PFSK-1 (cell line): Measurements from ENCODE around the gene BRMS1.
A peak's percentile ranks its signal among the peaks of the same experiment; 100 is the strongest.

Experiments
- FOXP2 ChIP-seq: optimal IDR thresholded peaks from 2 replicates; pipeline ENCODE3; 2011; ENCODE audit warnings: borderline replicate concordance, control low read depth, inconsistent platforms; ENCODE audit not compliant: insufficient read depth; ENCODE audit errors: extremely low read length, extremely low read depth
- POLR2AphosphoS5 ChIP-seq: IDR thresholded peaks from 2 replicates; pipeline ENCODE4 v1.6.1; 2012; ENCODE audit warnings: low read depth, mild to moderate bottlenecking, control low read depth, low read length, moderate library complexity
- SIN3A ChIP-seq: IDR thresholded peaks from 2 replicates; pipeline ENCODE4 v1.6.1; 2012; ENCODE audit warnings: mild to moderate bottlenecking, low read length, moderate library complexity, borderline replicate concordance; ENCODE audit not compliant: insufficient read depth
- TAF1 ChIP-seq: IDR thresholded peaks from 2 replicates; pipeline ENCODE4 v1.6.1; 2012; ENCODE audit warnings: low read length, control low read depth, borderline replicate concordance; ENCODE audit not compliant: insufficient read depth
- TF ChIP-seq, protein P1 (sequence below), 2 experiments: IDR thresholded peaks; 2 replicates each; pipeline versions ENCODE4 v1.6.1 to v1.8.0; 2011 to 2012; ENCODE audit warnings: low read depth in 2 of 2, low read length in 2 of 2, control low read depth in 1 of 2, inconsistent platforms in 1 of 2, mild to moderate bottlenecking in 1 of 2, moderate library complexity in 1 of 2; ENCODE audit not compliant: insufficient read depth in 1 of 2

Gene BRMS1

DNA sequence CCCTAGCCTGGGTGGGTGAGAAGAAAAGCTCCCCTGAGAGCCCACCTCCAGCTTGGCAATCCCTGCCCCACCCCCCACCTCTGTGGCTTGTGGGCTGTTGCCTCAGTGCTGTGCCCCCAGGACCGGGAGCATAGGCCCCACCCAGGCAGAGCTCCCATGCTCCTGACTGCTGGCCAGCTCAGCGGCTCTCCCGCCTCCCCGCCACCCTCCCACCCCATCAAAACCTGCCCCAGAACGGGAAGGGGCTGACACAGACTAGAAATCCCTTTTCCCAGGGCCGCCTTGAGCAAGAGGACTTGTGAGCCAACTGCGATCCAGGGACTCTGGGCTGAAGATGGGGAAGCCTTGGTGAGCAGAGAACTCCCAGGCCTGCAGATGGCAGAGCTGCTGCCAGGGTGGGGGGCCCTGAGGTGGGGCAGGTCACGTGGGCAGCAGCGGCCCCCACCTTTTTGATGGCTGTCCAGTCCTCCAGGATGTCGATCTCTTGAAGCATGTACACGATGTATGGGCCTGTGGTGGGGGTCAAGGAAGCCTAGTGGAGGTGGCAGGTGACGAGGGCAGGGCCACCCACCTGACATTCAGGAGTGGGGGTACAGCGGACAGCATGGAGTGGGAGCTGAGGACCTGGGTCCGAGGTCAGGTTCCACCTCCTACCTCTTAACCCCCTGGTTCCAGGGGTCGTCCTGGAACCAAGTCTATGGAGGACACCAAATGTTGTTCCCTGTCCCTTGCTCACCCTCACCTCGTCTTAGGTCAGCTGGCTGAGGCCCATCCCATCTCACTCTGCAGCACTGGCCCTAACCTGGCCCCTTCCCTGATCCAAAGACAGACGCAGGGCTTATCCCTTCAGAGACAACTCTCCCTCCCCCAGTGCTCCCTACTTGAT, 6.4 kb downstream of the BRMS1 start:
- TF ChIP-seq SIN3A = no peak
- TF ChIP-seq TAF1 = no peak
- TF ChIP-seq POLR2AphosphoS5 = no peak
- no peak for TF ChIP-seq FOXP2
- TF ChIP-seq, protein P1, sequence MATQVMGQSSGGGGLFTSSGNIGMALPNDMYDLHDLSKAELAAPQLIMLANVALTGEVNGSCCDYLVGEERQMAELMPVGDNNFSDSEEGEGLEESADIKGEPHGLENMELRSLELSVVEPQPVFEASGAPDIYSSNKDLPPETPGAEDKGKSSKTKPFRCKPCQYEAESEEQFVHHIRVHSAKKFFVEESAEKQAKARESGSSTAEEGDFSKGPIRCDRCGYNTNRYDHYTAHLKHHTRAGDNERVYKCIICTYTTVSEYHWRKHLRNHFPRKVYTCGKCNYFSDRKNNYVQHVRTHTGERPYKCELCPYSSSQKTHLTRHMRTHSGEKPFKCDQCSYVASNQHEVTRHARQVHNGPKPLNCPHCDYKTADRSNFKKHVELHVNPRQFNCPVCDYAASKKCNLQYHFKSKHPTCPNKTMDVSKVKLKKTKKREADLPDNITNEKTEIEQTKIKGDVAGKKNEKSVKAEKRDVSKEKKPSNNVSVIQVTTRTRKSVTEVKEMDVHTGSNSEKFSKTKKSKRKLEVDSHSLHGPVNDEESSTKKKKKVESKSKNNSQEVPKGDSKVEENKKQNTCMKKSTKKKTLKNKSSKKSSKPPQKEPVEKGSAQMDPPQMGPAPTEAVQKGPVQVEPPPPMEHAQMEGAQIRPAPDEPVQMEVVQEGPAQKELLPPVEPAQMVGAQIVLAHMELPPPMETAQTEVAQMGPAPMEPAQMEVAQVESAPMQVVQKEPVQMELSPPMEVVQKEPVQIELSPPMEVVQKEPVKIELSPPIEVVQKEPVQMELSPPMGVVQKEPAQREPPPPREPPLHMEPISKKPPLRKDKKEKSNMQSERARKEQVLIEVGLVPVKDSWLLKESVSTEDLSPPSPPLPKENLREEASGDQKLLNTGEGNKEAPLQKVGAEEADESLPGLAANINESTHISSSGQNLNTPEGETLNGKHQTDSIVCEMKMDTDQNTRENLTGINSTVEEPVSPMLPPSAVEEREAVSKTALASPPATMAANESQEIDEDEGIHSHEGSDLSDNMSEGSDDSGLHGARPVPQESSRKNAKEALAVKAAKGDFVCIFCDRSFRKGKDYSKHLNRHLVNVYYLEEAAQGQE (IDR thresholded peaks at IDR 0.05; ENCODE audit: insufficient read depth in 1 of 2, low read depth in 2 of 2, low read length in 2 of 2) = no peak

DNA sequence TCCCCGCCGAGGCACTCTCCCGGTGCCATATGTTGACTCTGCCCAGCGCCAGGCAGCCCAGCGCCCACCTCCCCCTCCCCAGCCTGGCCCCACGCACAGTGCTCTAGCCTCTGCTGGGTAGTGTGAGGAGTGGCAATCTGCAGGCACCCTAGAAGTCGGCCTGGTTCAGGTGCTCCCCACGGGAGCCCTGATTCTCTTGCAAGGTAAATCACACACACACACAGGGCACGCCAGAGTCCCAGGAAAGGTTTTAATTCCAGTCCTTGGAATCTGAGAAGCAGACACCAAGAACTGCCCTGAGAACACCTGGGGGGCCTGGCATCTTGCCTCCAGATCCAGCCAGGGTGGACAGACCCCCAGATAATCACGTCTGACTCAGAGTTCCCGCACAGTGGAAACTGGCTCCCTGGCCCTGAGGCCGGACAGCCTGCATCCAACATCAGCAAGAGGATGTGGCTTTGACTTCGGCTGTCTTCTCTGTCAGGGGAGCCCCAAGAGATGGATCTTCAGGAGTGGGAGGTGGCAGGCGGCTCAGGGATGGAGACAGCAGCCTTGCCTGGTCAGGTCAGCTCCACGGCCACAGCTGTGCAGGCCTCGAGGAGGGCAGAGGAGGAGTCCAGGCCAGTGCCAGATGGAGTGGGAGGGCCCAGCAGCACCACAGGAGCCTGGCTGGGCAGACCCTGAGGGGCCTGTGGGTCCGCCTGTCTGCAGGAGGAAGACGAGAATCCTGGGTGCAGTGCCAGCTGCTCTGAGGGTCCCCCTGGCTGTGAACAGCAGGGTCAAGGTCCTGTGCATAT, 7.6 kb downstream of the BRMS1 start:
- TF ChIP-seq POLR2AphosphoS5 (no peak), TAF1 (no peak)

DNA sequence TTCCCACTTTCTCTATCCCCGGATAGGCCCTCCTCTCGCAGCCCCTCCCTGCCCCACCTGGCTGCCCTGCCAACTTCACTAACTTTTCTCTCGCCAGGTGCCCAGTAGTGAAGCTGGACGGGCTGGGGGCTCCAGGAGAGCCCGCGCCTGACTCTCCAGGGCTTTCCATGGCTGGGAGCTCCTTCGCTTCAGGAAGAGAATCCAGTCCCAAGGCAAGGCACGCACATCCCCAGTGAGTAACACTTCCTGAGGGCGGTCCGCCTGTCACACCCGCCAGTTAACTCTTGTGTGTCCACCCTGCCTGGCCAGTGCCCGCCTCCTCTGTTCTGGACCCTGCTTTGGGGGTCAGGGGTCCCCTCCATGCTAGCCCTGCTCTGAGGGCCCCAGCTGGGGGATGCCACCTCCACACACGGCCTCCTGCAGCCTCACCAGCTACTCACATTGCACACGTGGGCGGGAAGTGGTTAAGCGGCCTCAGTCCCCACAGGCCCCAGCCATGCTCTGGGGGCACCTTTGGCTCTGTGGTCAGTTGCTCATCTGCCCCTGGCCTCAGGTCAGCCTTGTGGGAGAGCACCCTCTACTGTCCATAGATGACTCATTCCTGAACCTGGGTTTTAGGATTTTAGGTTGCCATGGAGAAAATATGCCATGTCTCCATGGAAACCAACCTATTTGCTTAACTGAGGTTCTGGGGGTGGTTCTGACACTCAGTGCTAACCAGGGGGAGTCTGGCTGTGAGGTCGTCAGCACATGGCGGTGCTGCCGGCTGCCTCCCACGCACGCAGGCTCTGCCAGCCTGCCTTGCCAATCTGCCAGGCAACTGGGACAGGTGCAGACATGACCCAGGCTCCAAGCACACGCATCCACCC, 8.4 kb downstream of the BRMS1 start, which contains the start of gene RIN1:
Gene RIN1 (minus strand): TSS at position 201 of the 869 bp plus-strand sequence. CDS start 32 bp downstream, at position 169.
- no peak for TF ChIP-seq TAF1
- TF ChIP-seq, protein P1 (IDR thresholded peaks at IDR 0.05; ENCODE audit: insufficient read depth in 1 of 2, low read depth in 2 of 2, low read length in 2 of 2) = peak in 1 of 2 experiments; percentile 11; a peak in 1 of 4 replicates

DNA sequence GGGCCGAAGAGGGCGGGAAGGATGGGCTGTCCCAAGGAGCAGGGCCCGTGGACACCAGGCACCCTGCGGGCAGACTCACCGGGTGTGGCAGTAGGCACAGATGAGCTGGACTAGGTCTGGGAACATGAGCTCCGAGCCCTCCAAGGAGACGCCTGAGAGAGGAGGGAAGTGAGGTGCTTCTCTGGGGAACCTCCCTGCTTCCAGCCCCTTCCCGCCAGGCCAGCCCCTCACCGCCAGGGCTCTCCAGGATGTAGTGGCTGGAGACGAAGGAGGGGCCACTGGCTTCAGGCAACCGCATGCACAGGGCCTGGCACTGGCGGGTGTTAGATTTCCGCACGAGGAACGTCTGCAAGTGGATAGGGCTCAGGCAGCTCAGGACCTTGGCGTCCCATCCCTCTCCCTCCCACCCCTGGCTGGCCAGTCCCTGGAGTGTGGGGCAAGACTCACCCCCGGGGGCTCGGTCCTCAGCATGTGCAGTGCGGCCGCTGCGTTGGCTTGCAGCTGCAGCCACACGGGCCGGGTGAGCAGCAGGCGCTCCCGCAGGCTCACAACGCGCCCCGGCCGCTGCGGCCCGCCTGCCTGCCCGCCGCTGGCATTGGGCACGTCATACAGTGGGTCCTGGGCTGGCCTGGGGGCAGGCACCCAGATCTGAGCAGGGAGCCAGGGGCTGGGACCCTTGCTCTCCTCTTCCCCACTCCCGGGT, 9.2 kb downstream of the BRMS1 start:
- TF ChIP-seq FOXP2 = no peak
- TF ChIP-seq, protein P1 (IDR thresholded peaks at IDR 0.05; ENCODE audit: insufficient read depth in 1 of 2, low read depth in 2 of 2, low read length in 2 of 2) = no peak
- TF ChIP-seq POLR2AphosphoS5 = no peak
- TF ChIP-seq TAF1 = no peak
- TF ChIP-seq SIN3A = no peak
